NB4 (cell line): ENCODE measurements around the gene SERPINB13.

Source experiments
- MYC ChIP-seq: IDR thresholded peaks from 2 replicates; pipeline ENCODE4 v1.6.1; 2011; ENCODE audit warnings: low read depth, low read length
- POLR2A ChIP-seq: IDR thresholded peaks from 2 replicates; pipeline ENCODE4 v1.6.1; 2011; ENCODE audit warnings: mild to moderate bottlenecking; ENCODE audit not compliant: insufficient read length; ENCODE audit errors: extremely low read depth
- TF ChIP-seq, protein P1 (sequence below): IDR thresholded peaks from one replicate; pipeline ENCODE4 v1.5.1; 2012; ENCODE audit warnings: low read depth, low read length
- TF ChIP-seq, protein P2 (sequence below): IDR thresholded peaks from 2 replicates; pipeline ENCODE4 v1.6.1; 2011; ENCODE audit warnings: low read depth, low read length

DNA sequence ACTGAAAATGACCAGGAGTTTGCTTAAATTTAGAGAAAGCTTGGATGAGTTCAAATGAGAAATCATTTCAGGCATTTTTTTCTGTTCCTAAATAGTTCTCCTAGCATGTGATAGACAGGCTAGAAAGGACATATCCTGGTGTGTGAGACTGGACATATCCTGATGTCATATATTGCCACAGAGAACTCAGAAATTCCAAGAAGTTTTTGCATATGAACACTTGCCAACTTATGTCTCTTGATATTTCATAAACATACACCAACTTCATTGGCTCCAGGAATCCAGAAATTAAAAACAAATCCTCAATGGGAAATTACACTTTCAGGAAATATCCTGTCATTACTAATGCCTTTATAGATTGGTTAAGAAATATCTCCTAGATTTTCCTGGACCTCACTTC is 59.8 kb downstream of the SERPINB13 start:
- TF ChIP-seq POLR2A (no peak), MYC (no peak)
- TF ChIP-seq, protein P1, sequence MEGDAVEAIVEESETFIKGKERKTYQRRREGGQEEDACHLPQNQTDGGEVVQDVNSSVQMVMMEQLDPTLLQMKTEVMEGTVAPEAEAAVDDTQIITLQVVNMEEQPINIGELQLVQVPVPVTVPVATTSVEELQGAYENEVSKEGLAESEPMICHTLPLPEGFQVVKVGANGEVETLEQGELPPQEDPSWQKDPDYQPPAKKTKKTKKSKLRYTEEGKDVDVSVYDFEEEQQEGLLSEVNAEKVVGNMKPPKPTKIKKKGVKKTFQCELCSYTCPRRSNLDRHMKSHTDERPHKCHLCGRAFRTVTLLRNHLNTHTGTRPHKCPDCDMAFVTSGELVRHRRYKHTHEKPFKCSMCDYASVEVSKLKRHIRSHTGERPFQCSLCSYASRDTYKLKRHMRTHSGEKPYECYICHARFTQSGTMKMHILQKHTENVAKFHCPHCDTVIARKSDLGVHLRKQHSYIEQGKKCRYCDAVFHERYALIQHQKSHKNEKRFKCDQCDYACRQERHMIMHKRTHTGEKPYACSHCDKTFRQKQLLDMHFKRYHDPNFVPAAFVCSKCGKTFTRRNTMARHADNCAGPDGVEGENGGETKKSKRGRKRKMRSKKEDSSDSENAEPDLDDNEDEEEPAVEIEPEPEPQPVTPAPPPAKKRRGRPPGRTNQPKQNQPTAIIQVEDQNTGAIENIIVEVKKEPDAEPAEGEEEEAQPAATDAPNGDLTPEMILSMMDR: no peak
- TF ChIP-seq, protein P2, sequence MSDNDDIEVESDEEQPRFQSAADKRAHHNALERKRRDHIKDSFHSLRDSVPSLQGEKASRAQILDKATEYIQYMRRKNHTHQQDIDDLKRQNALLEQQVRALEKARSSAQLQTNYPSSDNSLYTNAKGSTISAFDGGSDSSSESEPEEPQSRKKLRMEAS: no peak
